Neural cell (in vitro differentiated cells): Measurements from ENCODE around the gene ABCC9. TPM values are rescaled to one million over a fixed set of nuclear protein-coding genes. Genes with fewer than 3 reads are reported as not detected.

Experiments
- H2AFZ ChIP-seq: fragments of 200-600, 300-800 bp; sonication (generic), shearing (Covaris generic); 2 replicates; pipeline ENCODE4 v1.6.0; 2014; ENCODE audit warnings: low read depth, mild to moderate bottlenecking, antibody characterized with exemption, low read length, moderate library complexity
- H3F3A ChIP-seq: fragments of 200-600 bp; shearing (Covaris generic); 2 replicates; pipeline ENCODE4 v1.6.1; 2016; ENCODE audit warnings: mild to moderate bottlenecking, moderate library complexity, mixed read lengths, antibody characterized with exemption, low read length; ENCODE audit not compliant: insufficient read depth, poor library complexity, severe bottlenecking
- H3K27ac ChIP-seq: fragments of 200-600, 300-800 bp; sonication (generic), shearing (Covaris generic); 2 replicates; pipeline ENCODE4 v1.5.1; 2014; ENCODE audit warnings: mild to moderate bottlenecking, low read length, moderate library complexity
- H3K27me3 ChIP-seq: fragments of 300-800, 200-600 bp; sonication (generic), shearing (Covaris generic); 2 replicates; pipeline ENCODE4 v1.6.0; 2014; ENCODE audit warnings: mild to moderate bottlenecking, low read depth, low read length, moderate library complexity; ENCODE audit not compliant: insufficient read depth
- H3K36me3 ChIP-seq: fragments of 300-800, 200-600 bp; sonication (generic), shearing (Covaris generic); 2 replicates; pipeline ENCODE4 v1.5.1; 2014; ENCODE audit warnings: mild to moderate bottlenecking, antibody characterized with exemption, low read length, moderate library complexity; ENCODE audit not compliant: insufficient read depth
- H3K4me2 ChIP-seq: fragments of 300-800, 200-600 bp; sonication (generic), shearing (Covaris generic); 2 replicates; pipeline ENCODE4 v1.6.0; 2014; ENCODE audit warnings: mild to moderate bottlenecking, low read length
- H3K4me3 ChIP-seq: fragments of 300-800, 200-600 bp; sonication (generic), shearing (Covaris generic); 2 replicates; pipeline ENCODE4 v1.5.1; 2014; ENCODE audit warnings: mild to moderate bottlenecking, low read length, moderate library complexity
- H3K79me2 ChIP-seq: fragments of 200-600 bp; shearing (Covaris generic); replicated peaks from 2 replicates; pipeline ENCODE4 v1.6.0; 2014; ENCODE audit warnings: mild to moderate bottlenecking, low read length, moderate library complexity; ENCODE audit not compliant: insufficient read depth
- H3K9ac ChIP-seq: fragments of 300-800, 200-600 bp; sonication (generic), shearing (Covaris generic); 2 replicates; pipeline ENCODE4 v1.6.1; 2016; ENCODE audit warnings: mild to moderate bottlenecking, low read length, mixed read lengths
- H3K9me2 ChIP-seq: fragments of 200-600 bp; shearing (Covaris generic); 2 replicates; pipeline ENCODE4 v1.6.1; 2016; ENCODE audit warnings: mild to moderate bottlenecking, low read length, mixed read lengths; ENCODE audit not compliant: insufficient read depth
- H3K9me3 ChIP-seq: fragments of 200-600, 300-800 bp; sonication (generic), shearing (Covaris generic); 2 replicates; pipeline ENCODE4 v1.6.1; 2016; ENCODE audit warnings: mild to moderate bottlenecking, mixed run types, low read length, moderate library complexity, mixed read lengths
- H4K20me1 ChIP-seq: fragments of 200-600 bp; shearing (Covaris generic); 2 replicates; pipeline ENCODE4 v1.6.1; 2016; ENCODE audit warnings: mild to moderate bottlenecking, mixed run types; ENCODE audit not compliant: insufficient read depth
- EP300 ChIP-seq: fragments of 450-650 bp; conservative IDR thresholded peaks from 2 replicates; pipeline ENCODE4 v1.6.1; 2014; ENCODE audit warnings: antibody characterized with exemption, mild to moderate bottlenecking, moderate library complexity; ENCODE audit not compliant: poor library complexity, severe bottlenecking
- EZH2 ChIP-seq: fragments of 200-600, 300-800 bp; shearing (Covaris generic), sonication (generic); IDR thresholded peaks from 2 replicates; pipeline ENCODE4 v1.6.1; 2014; ENCODE audit warnings: antibody characterized with exemption, low read length, borderline replicate concordance, mild to moderate bottlenecking; ENCODE audit not compliant: insufficient read depth, poor library complexity, severe bottlenecking
- MXI1 ChIP-seq: fragments of 450-650 bp; conservative IDR thresholded peaks from 2 replicates; pipeline ENCODE4 v1.6.1; 2014; ENCODE audit warnings: antibody characterized with exemption, mild to moderate bottlenecking; ENCODE audit not compliant: poor library complexity, severe bottlenecking
- POLR2AphosphoS5 ChIP-seq: IDR thresholded peaks from 2 replicates; pipeline ENCODE4 v1.6.1; 2012
- RAD21 ChIP-seq: fragments of 450-650 bp; conservative IDR thresholded peaks from 2 replicates; pipeline ENCODE4 v1.6.1; 2014; ENCODE audit warnings: antibody characterized with exemption, mild to moderate bottlenecking, moderate library complexity
- REST ChIP-seq: IDR thresholded peaks from 2 replicates; pipeline ENCODE4 v1.6.1; 2012; ENCODE audit warnings: borderline replicate concordance
- SMC3 ChIP-seq: fragments of 450-650 bp; conservative IDR thresholded peaks from 2 replicates; pipeline ENCODE4 v1.6.1; 2014; ENCODE audit warnings: antibody characterized with exemption, mild to moderate bottlenecking, moderate library complexity; ENCODE audit not compliant: poor library complexity
- TAF1 ChIP-seq: IDR thresholded peaks from 2 replicates; pipeline ENCODE4 v1.6.1; 2012; ENCODE audit warnings: low read depth
- polyA plus RNA-seq: library from polyadenylated mRNA; depleted of rRNA; stranded (reverse); fragments of >200 nt; gene quantifications from 2 replicates; pipeline ENCODE4 v1.2.3, GENCODE V29; 2014
- TF ChIP-seq, protein P1 (sequence below): fragments of 450-650 bp; IDR thresholded peaks from 2 replicates; pipeline ENCODE4 v1.5.1; 2014; ENCODE audit warnings: antibody characterized with exemption, mild to moderate bottlenecking, moderate library complexity; ENCODE audit not compliant: poor library complexity, severe bottlenecking

The ABCC9 gene
- polyA plus RNA-seq, 1 donor from 2014 or later = 0.32 TPM

DNA sequence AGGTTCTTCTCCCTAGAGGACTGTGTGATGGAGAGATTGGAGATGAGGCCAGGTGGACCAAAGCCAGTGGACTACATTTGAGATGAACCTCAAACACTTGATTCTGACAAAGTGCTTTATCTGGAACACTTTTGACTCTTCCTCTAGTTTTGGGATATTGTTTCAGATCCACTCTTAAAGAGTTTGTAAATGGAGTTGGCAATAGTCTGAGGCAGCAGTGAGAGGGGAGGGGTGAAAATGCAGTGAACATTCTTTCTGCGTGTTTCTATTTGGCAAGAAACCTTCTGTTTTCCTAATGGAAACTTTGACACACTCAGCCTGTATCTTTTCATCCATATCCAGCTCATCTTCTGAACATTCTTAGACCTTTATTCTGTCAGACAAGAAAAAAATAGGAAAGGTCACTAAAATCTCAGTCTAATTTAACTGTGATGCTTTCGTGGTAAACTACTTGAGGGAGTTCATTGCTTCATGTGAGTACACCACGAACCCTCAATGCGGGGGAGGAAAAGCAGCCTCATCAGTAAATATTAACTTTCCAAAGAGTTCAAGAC, 109.4 kb downstream of the ABCC9 start:
- no peak overlapping the region for H3K9ac ChIP-seq
- H3K4me2 ChIP-seq = no peak overlapping the region
- H3K9me3 ChIP-seq = no peaks in the 10 kb centered on the region
- no peaks in the 10 kb centered on the region for H3K27me3 ChIP-seq
- H3K79me2 ChIP-seq = no peaks in the 10 kb centered on the region
- H4K20me1 ChIP-seq = no peaks in the 10 kb centered on the region
- no peaks in the 10 kb centered on the region for H3K36me3 ChIP-seq
- H3K4me3 ChIP-seq = no peak overlapping the region
- no peaks in the 10 kb centered on the region for H3F3A ChIP-seq
- no peaks in the 10 kb centered on the region for H3K9me2 ChIP-seq
- H2AFZ ChIP-seq = no peak overlapping the region
- no peak overlapping the region for H3K27ac ChIP-seq
- TF ChIP-seq MXI1 (no peak), RAD21 (no peak), EZH2 (no peak), SMC3 (no peak), REST (no peak), TAF1 (no peak), EP300 (no peak), POLR2AphosphoS5 (no peak)
- TF ChIP-seq, protein P1, sequence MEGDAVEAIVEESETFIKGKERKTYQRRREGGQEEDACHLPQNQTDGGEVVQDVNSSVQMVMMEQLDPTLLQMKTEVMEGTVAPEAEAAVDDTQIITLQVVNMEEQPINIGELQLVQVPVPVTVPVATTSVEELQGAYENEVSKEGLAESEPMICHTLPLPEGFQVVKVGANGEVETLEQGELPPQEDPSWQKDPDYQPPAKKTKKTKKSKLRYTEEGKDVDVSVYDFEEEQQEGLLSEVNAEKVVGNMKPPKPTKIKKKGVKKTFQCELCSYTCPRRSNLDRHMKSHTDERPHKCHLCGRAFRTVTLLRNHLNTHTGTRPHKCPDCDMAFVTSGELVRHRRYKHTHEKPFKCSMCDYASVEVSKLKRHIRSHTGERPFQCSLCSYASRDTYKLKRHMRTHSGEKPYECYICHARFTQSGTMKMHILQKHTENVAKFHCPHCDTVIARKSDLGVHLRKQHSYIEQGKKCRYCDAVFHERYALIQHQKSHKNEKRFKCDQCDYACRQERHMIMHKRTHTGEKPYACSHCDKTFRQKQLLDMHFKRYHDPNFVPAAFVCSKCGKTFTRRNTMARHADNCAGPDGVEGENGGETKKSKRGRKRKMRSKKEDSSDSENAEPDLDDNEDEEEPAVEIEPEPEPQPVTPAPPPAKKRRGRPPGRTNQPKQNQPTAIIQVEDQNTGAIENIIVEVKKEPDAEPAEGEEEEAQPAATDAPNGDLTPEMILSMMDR = no peak

DNA sequence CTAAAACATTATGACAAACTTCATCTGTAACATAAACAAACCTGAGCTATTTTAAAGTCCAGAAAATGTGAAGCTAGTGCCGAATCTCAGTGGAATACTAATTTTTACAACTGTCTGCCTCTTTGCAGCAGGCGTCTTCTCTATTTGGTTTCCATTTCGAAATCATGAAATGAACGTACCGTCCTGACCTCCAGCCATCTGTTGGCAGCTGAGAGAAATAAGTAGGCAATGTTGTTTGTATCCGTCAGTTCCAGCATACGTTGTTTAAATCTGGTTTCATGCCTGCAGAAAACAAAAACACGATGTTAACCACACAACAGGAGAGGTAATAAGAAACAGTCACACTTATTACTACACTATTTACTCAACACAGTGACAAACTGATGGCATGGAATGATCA, 112.4 kb downstream of the ABCC9 start:
- no peak overlapping the region for H3K4me2 ChIP-seq
- no peaks in the 10 kb centered on the region for H3K27me3 ChIP-seq
- no peaks in the 10 kb centered on the region for H3K79me2 ChIP-seq
- no peaks in the 10 kb centered on the region for H3K9me2 ChIP-seq
- TF ChIP-seq SMC3 = no peak
- TF ChIP-seq EZH2 = no peak
- no peak for TF ChIP-seq TAF1
- TF ChIP-seq EP300 = no peak
- no peak for TF ChIP-seq REST
- no peak for TF ChIP-seq POLR2AphosphoS5
- TF ChIP-seq, protein P1 = no peak
- TF ChIP-seq RAD21 = no peak
- no peak for TF ChIP-seq MXI1
- H3K9me3 ChIP-seq = no peaks in the 10 kb centered on the region
- no peak overlapping the region for H3K9ac ChIP-seq
- H4K20me1 ChIP-seq = no peaks in the 10 kb centered on the region
- no peak overlapping the region for H2AFZ ChIP-seq
- no peak overlapping the region for H3K4me3 ChIP-seq
- no peaks in the 10 kb centered on the region for H3K36me3 ChIP-seq
- no peaks in the 10 kb centered on the region for H3F3A ChIP-seq
- no peak overlapping the region for H3K27ac ChIP-seq
